CD4-positive, alpha-beta T cell (primary cell): ENCODE results near the gene PVALB. TPM values are rescaled to one million over a fixed set of nuclear protein-coding genes. Genes with fewer than 3 reads are reported as not detected.

Source experiments
- ATAC-seq: fragments of 200-7000 bp; cut with Tn5 transposase; one replicate; pipeline ENCODE4 v1.10.0; 2022; ENCODE audit warnings: mild to moderate bottlenecking; ENCODE audit not compliant: poor library complexity
- CTCF ChIA-PET: fragments of 350-600 bp; sonication (Branson Sonifier 250); formaldehyde crosslinking; loops from one replicate; lab custom pipeline; 2021; ENCODE audit warnings: antibody characterized with exemption, inconsistent platforms; lab: Charles Lee
- POLR2A ChIA-PET: fragments of 350-600 bp; sonication (Branson Sonifier 250); formaldehyde crosslinking; loops from one replicate; lab custom pipeline; 2021; ENCODE audit warnings: antibody characterized with exemption, inconsistent platforms; lab: Charles Lee
- DNase-seq, 14 experiments: peaks; one replicate each; pipeline ENCODE4 v3.0.0-alpha.2; 2013 to 2020; ENCODE audit warnings: mixed read lengths in 2 of 14
- H3K27ac ChIP-seq, 2 donors: one replicate each; pipeline versions ENCODE4 v1.5.1 to v1.7.0; 2013; ENCODE audit warnings: low read length in 2 of 2, low read depth in 1 of 2, mild to moderate bottlenecking in 1 of 2
- H3K27me3 ChIP-seq, 2 experiments: 1 replicate in 1 of 2; 2 replicates in 1 of 2; pipeline versions ENCODE4 v1.6.1 to v1.7.0; 2013; ENCODE audit warnings: low read length in 2 of 2, control low read depth in 1 of 2, mild to moderate bottlenecking in 1 of 2, moderate library complexity in 1 of 2; ENCODE audit not compliant: insufficient read depth in 2 of 2, control insufficient read depth in 1 of 2
- H3K36me3 ChIP-seq: one replicate; pipeline ENCODE4 v1.6.1; 2013; ENCODE audit warnings: low read length, control low read depth; ENCODE audit not compliant: insufficient read depth
- H3K4me1 ChIP-seq: one replicate; pipeline ENCODE4 v1.6.1; 2013; ENCODE audit warnings: low read length, control low read depth; ENCODE audit not compliant: insufficient read depth
- H3K4me3 ChIP-seq: one replicate; pipeline ENCODE4 v1.5.1; 2013; ENCODE audit warnings: mild to moderate bottlenecking, low read length, moderate library complexity
- H3K9me3 ChIP-seq, 2 experiments: 1 replicate in 1 of 2; 2 replicates in 1 of 2; pipeline versions ENCODE4 v1.6.1 to v1.7.0; 2013; ENCODE audit warnings: low read length in 2 of 2, mild to moderate bottlenecking in 2 of 2, control low read depth in 1 of 2, moderate library complexity in 1 of 2; ENCODE audit not compliant: control insufficient read depth in 1 of 2, insufficient read depth in 1 of 2
- H3K27ac Mint-ChIP-seq: one replicate; pipeline ENCODE4 v1.8.0; 2020; ENCODE audit warnings: mixed read lengths
- H3K27me3 Mint-ChIP-seq: one replicate; pipeline ENCODE4 v1.8.0; 2021; ENCODE audit warnings: mixed read lengths
- H3K36me3 Mint-ChIP-seq: one replicate; pipeline ENCODE4 v1.8.0; 2021; ENCODE audit warnings: low read depth, mixed read lengths
- H3K4me1 Mint-ChIP-seq: one replicate; pipeline ENCODE4 v1.8.0; 2021; ENCODE audit warnings: low read depth, mixed read lengths
- H3K4me3 Mint-ChIP-seq: one replicate; pipeline ENCODE4 v1.8.0; 2020; ENCODE audit warnings: mild to moderate bottlenecking, mixed read lengths
- H3K9me3 Mint-ChIP-seq: one replicate; pipeline ENCODE4 v1.8.0; 2020; ENCODE audit warnings: mixed read lengths
- intact Hi-C, 2 experiments: fragments of 100-400 bp; cut with DNase I in 1 of 2; cut with micrococcal nuclease in 1 of 2; formaldehyde crosslinking; loops; one replicate each; pipeline versions ENCODE4 v1.15.1 to v1.9.0; 2023 to 2025; cut with DNase I, micrococcal nuclease
- total RNA-seq, 174 experiments: library from RNA in 2 of 174; stranded (reverse) in 2 of 174; gene quantifications; one replicate each; pipeline ENCODE4 v1.2.3 and lab custom pipeline; 2021 to 2026
- TF ChIP-seq, protein P1 (sequence below): fragments of 200-600 bp; IDR thresholded peaks from one replicate; pipeline ENCODE4 v1.8.0; 2022; ENCODE audit warnings: antibody characterized with exemption, mild to moderate bottlenecking

PVALB gene
- total RNA-seq, 2 experiments from 2014 or later, result not detected

GRCh38 chr22:36817525-36817848, 652 bp upstream of the PVALB start:
- Histone ChIP-seq H3K36me3 (no peaks in the 10 kb centered on the region), H3K9me3 (peaks cover 0 to 7% of the 10 kb centered on the region in 2 experiments), H3K27ac (no peak overlapping the region), H3K27me3 (peaks cover 37 to 62% of the 10 kb centered on the region in 2 experiments), H3K4me1 (peaks cover 12% of the 10 kb centered on the region), H3K4me3 (no peak overlapping the region)
- no peak for DNase-seq
- CTCF ChIA-PET, result no interaction called here
- peaks cover 7% of the 10 kb centered on the region for H3K4me1 Mint-ChIP-seq
- H3K27ac Mint-ChIP-seq, result no peak overlapping the region
- H3K4me3 Mint-ChIP-seq, result no peak overlapping the region
- no peaks in the 10 kb centered on the region for H3K9me3 Mint-ChIP-seq
- peaks cover 84% of the 10 kb centered on the region for H3K27me3 Mint-ChIP-seq
- TF ChIP-seq, protein P1, sequence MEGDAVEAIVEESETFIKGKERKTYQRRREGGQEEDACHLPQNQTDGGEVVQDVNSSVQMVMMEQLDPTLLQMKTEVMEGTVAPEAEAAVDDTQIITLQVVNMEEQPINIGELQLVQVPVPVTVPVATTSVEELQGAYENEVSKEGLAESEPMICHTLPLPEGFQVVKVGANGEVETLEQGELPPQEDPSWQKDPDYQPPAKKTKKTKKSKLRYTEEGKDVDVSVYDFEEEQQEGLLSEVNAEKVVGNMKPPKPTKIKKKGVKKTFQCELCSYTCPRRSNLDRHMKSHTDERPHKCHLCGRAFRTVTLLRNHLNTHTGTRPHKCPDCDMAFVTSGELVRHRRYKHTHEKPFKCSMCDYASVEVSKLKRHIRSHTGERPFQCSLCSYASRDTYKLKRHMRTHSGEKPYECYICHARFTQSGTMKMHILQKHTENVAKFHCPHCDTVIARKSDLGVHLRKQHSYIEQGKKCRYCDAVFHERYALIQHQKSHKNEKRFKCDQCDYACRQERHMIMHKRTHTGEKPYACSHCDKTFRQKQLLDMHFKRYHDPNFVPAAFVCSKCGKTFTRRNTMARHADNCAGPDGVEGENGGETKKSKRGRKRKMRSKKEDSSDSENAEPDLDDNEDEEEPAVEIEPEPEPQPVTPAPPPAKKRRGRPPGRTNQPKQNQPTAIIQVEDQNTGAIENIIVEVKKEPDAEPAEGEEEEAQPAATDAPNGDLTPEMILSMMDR, result no peak
- H3K36me3 Mint-ChIP-seq, result no peaks in the 10 kb centered on the region
- POLR2A ChIA-PET, result no interaction called here
- intact Hi-C loops, result no loop called here
- ATAC-seq, result no peak

- Mint-ChIP-seq H3K4me1 (peaks cover 7% of the 10 kb centered on the region), H3K27ac (no peak overlapping the region), H3K4me3 (no peak overlapping the region), H3K27me3 (peaks cover 81% of the 10 kb centered on the region), H3K36me3 (no peaks in the 10 kb centered on the region), H3K9me3 (no peaks in the 10 kb centered on the region)
- ATAC-seq, result no peak
- H3K27ac ChIP-seq, result no peak overlapping the region
- H3K36me3 ChIP-seq, result no peaks in the 10 kb centered on the region
- ChIA-PET POLR2A (no interaction called here), CTCF (no interaction called here)
- H3K27me3 ChIP-seq, result peaks cover 37 to 62% of the 10 kb centered on the region in 2 experiments
- DNase-seq, result no peak
- intact Hi-C loops, result no loop called here
- H3K4me1 ChIP-seq, result peaks cover 12% of the 10 kb centered on the region
- TF ChIP-seq, protein P1, result no peak
- peaks cover 0 to 7% of the 10 kb centered on the region in 2 experiments for H3K9me3 ChIP-seq
- no peak overlapping the region for H3K4me3 ChIP-seq
Observed at GRCh38 chr22:36816339-36816635, 548 bp downstream of the PVALB start.

GRCh38 chr22:36815558-36816338, 1.1 kb downstream of the PVALB start:
- H3K4me1 ChIP-seq, result peaks cover 12% of the 10 kb centered on the region
- H3K27ac ChIP-seq, result no peak overlapping the region
- no peak overlapping the region for H3K27ac Mint-ChIP-seq
- CTCF ChIA-PET, result no interaction called here
- DNase-seq (no peak), ATAC-seq (no peak)
- no peaks in the 10 kb centered on the region for H3K36me3 ChIP-seq
- peaks cover 75% of the 10 kb centered on the region for H3K27me3 Mint-ChIP-seq
- peaks cover 7% of the 10 kb centered on the region for H3K4me1 Mint-ChIP-seq
- no peaks in the 10 kb centered on the region for H3K36me3 Mint-ChIP-seq
- H3K27me3 ChIP-seq, result peaks cover 35 to 62% of the 10 kb centered on the region in 2 experiments
- intact Hi-C loops, result no loop called here
- H3K9me3 ChIP-seq, result peaks cover 0 to 7% of the 10 kb centered on the region in 2 experiments
- no peak overlapping the region for H3K4me3 ChIP-seq
- TF ChIP-seq, protein P1, result no peak
- H3K9me3 Mint-ChIP-seq, result no peaks in the 10 kb centered on the region
- no peak overlapping the region for H3K4me3 Mint-ChIP-seq
- POLR2A ChIA-PET, result no interaction called here
